K562 (cell line): ENCODE measurements around the gene KCNH2. TPM values are rescaled to one million over a fixed set of nuclear protein-coding genes. Genes with fewer than 3 reads are reported as not detected.

ENCODE experiments used
- CC2D1A ChIP-seq: fragments of 450-650 bp; IDR thresholded peaks from 2 replicates; pipeline ENCODE4 v1.6.1; 2017; ENCODE audit warnings: mild to moderate bottlenecking
- CHAMP1 ChIP-seq: fragments of 450-650 bp; IDR thresholded peaks from 2 replicates; pipeline ENCODE4 v1.6.1; 2016; ENCODE audit warnings: mild to moderate bottlenecking
- CREB1 ChIP-seq, 2 experiments: sonication (generic) in 1 of 2; formaldehyde crosslinking in 1 of 2; IDR thresholded peaks; 2 replicates each; pipeline versions ENCODE4 v1.6.1 to v1.8.0; 2012 to 2022; ENCODE audit warnings: inconsistent platforms in 1 of 2, mild to moderate bottlenecking in 1 of 2, missing genetic modification reagents in 1 of 2, moderate library complexity in 1 of 2
- ETV1 ChIP-seq: fragments of 450-650 bp; conservative IDR thresholded peaks from 2 replicates; pipeline ENCODE4 v1.6.1; 2016; ENCODE audit warnings: missing genetic modification characterization, control low read depth, low read depth, missing compliant biosample characterization
- GATA2 ChIP-seq: sonication (generic); formaldehyde crosslinking; IDR thresholded peaks from 2 replicates; pipeline ENCODE4 v1.4.0; 2020; ENCODE audit warnings: mild to moderate bottlenecking, missing genetic modification reagents
- JUNB ChIP-seq: fragments of 450-650 bp; formaldehyde crosslinking; conservative IDR thresholded peaks from 2 replicates; pipeline ENCODE4 v1.4.0; 2020; ENCODE audit warnings: mild to moderate bottlenecking
- MECOM ChIP-seq: fragments of 250-450 bp; sonication (Bioruptor Pico); IDR thresholded peaks from 2 replicates; pipeline ENCODE4 v1.8.0; 2022; ENCODE audit warnings: inconsistent platforms
- MNT ChIP-seq, 2 experiments: fragments of 450-650 bp; conservative IDR thresholded peaks; 2 replicates each; pipeline ENCODE4 v1.6.1; 2017; ENCODE audit warnings: mild to moderate bottlenecking in 2 of 2, moderate library complexity in 2 of 2
- NCOR1 ChIP-seq: fragments of 450-650 bp; IDR thresholded peaks from 2 replicates; pipeline ENCODE4 v1.6.1; 2016; ENCODE audit warnings: mild to moderate bottlenecking, moderate library complexity
- RAD21 ChIP-seq, 2 experiments: fragments of 250-450 bp in 1 of 2; fragments of 450-650 bp in 1 of 2; sonication (Bioruptor Pico) in 1 of 2; formaldehyde crosslinking in 1 of 2; IDR thresholded peaks in 1 of 2; conservative IDR thresholded peaks in 1 of 2; 2 replicates each; pipeline versions ENCODE4 v1.4.0 to v1.8.0; 2020 to 2022; ENCODE audit warnings: mild to moderate bottlenecking in 2 of 2, moderate library complexity in 1 of 2
- RFX1 ChIP-seq: fragments of 450-650 bp; IDR thresholded peaks from 2 replicates; pipeline ENCODE4 v1.6.1; 2016; ENCODE audit warnings: mild to moderate bottlenecking, moderate library complexity
- TFAP4 ChIP-seq: sonication (generic); formaldehyde crosslinking; IDR thresholded peaks from 2 replicates; pipeline ENCODE4 v1.8.0; 2022; ENCODE audit warnings: missing genetic modification reagents, mild to moderate bottlenecking, moderate library complexity, borderline replicate concordance
- ZBTB11 ChIP-seq, 3 experiments: fragments of 200-800 bp in 1 of 3; fragments of 250-450 bp in 1 of 3; fragments of 450-650 bp in 1 of 3; sonication (Bioruptor Pico) in 1 of 3; sonication (Bioruptor generic) in 1 of 3; formaldehyde crosslinking in 1 of 3; IDR thresholded peaks; 2 replicates each; pipeline versions ENCODE4 v1.6.1 to v1.8.0; 2016 to 2022; ENCODE audit warnings: mild to moderate bottlenecking in 2 of 3, missing genetic modification characterization in 2 of 3, missing compliant biosample characterization in 1 of 3, moderate library complexity in 1 of 3
- ZBTB8A ChIP-seq: fragments of 450-650 bp; IDR thresholded peaks from 2 replicates; pipeline ENCODE4 v1.6.1; 2018; ENCODE audit warnings: mild to moderate bottlenecking, moderate library complexity; ENCODE audit not compliant: partially characterized antibody
- ZFP1 ChIP-seq: fragments of 450-650 bp; formaldehyde crosslinking; IDR thresholded peaks from 2 replicates; pipeline ENCODE4 v1.4.0; 2020; ENCODE audit warnings: mild to moderate bottlenecking, mixed read lengths
- ZSCAN32 ChIP-seq: fragments of 450-650 bp; formaldehyde crosslinking; IDR thresholded peaks from 2 replicates; pipeline ENCODE4 v1.4.0; 2020; ENCODE audit warnings: mild to moderate bottlenecking, moderate library complexity
- polyA plus RNA-seq, 8 experiments: library from polyadenylated mRNA; depleted of rRNA in 4 of 8; stranded (reverse) in 5 of 8; unstranded in 3 of 8; fragments of >200 nt; fragmentation: Nextera tagmentation in 2 of 8; fragmentation: Illumina TruSeq in 1 of 8; extraction: Ambion mirVana in 2 of 8; extraction: Trizol in 1 of 8; gene quantifications; 2 replicates each; pipeline versions ENCODE4 v1.2.1 to v1.2.3, GENCODE V29; 2011 to 2014; ENCODE audit warnings: inconsistent platforms in 1 of 8, missing spikeins in 1 of 8
- total RNA-seq, 7 experiments: library from RNA; depleted of rRNA in 6 of 7; stranded (reverse); fragments of >200 nt in 6 of 7; fragmentation: Illumina TruSeq in 2 of 7; extraction: Trizol in 2 of 7; gene quantifications; 2 replicates each; pipeline versions ENCODE4 v1.2.1 to v1.2.3, GENCODE V29; 2011 to 2021; ENCODE audit warnings: low replicate concordance in 1 of 7

Gene KCNH2
- total and polyA plus RNA-seq, 9 of the 15 experiments (the other 6 are each of a cell fraction or from before 2014, with no cell fraction given), result 18.1 to 368 (median 218) TPM

GRCh38 chr7:150927157-150927955 is 50.8 kb downstream of the KCNH2 start (continued):
- TF ChIP-seq NCOR1 (0 out of 2 replicates have a peak, but pooled peaks have one; percentile 19), ZBTB8A (no peak), ZSCAN32 (CRISPR knock-in tag) (no peak), CHAMP1 (no peak), RFX1 (0 out of 2 replicates have a peak, but pooled peaks have one; percentile 7), MECOM (CRISPR knock-in tag) (peak; percentile 41; the same call in 1 of the 2 replicates), RAD21 (CRISPR knock-in tag; conservative IDR thresholded peaks at IDR 0.05 in 1 of 2, IDR thresholded peaks at IDR 0.05 in 1 of 2) (peak in 1 of 2 experiments; percentile 32; a peak in 1 of 4 replicates), MNT (conservative IDR thresholded peaks at IDR 0.05) (0 out of 4 replicates have a peak, but pooled peaks of 1 of the 2 experiments have one; percentile 11), CREB1 (IDR thresholded peaks at IDR 0.05) (no peak), CREB1 (CRISPR knock-in tag; IDR thresholded peaks at IDR 0.05) (peak; percentile 21; the same call in 1 of the 2 replicates), ZBTB11 (CRISPR knock-in tag; IDR thresholded peaks at IDR 0.05) (peak in 1 of 3 experiments; percentile 48; a peak in 1 of 6 replicates), ETV1 (tag) (peak; percentile 76), GATA2 (CRISPR knock-in tag) (0 out of 2 replicates have a peak, but pooled peaks have one; percentile 35), TFAP4 (CRISPR knock-in tag) (peak; percentile 72; the same call in 1 of the 2 replicates), ZFP1 (no peak), JUNB (CRISPR knock-in tag) (no peak), CC2D1A (no peak)
